CD14-positive monocyte (primary cell): Measurements from ENCODE around the gene FAM53B. TPM values are rescaled to one million over a fixed set of nuclear protein-coding genes. Genes with fewer than 3 reads are reported as not detected.

ENCODE experiments used
- DNase-seq, 3 donors: peaks; one replicate each; pipeline ENCODE4 v3.0.0-alpha.2; 2011 to 2022
- H2AFZ ChIP-seq: 2 replicates; pipeline ENCODE4 v1.6.0; 2012; ENCODE audit warnings: mild to moderate bottlenecking, low read depth, low read length, inconsistent platforms; ENCODE audit not compliant: insufficient read depth, poor library complexity, severe bottlenecking
- H3K27ac ChIP-seq, 2 donors: 1 replicate in 1 of 2; 2 replicates in 1 of 2; pipeline ENCODE4 v1.5.1; 2012 to 2013; ENCODE audit warnings: low read length in 2 of 2, control low read depth in 1 of 2, inconsistent platforms in 1 of 2, low read depth in 1 of 2, mild to moderate bottlenecking in 1 of 2
- H3K27me3 ChIP-seq, 2 donors: one replicate each; pipeline versions ENCODE4 v1.6.0 to v1.6.1; 2011 to 2013; ENCODE audit warnings: low read length in 2 of 2; ENCODE audit not compliant: control insufficient read depth in 2 of 2, insufficient read depth in 2 of 2
- H3K36me3 ChIP-seq, 2 donors: replicated peaks in 1 of 2; 1 replicate in 1 of 2; 2 replicates in 1 of 2; pipeline versions ENCODE4 v1.5.1 to v1.6.1; 2012 to 2013; ENCODE audit warnings: low read length in 2 of 2, control low read depth in 1 of 2, inconsistent platforms in 1 of 2, mild to moderate bottlenecking in 1 of 2; ENCODE audit not compliant: insufficient read depth in 2 of 2, control insufficient read depth in 1 of 2
- H3K4me1 ChIP-seq, 2 donors: 1 replicate in 1 of 2; 2 replicates in 1 of 2; pipeline versions ENCODE4 v1.5.1 to v1.6.1; 2012 to 2013; ENCODE audit warnings: low read length in 2 of 2, control low read depth in 1 of 2, inconsistent platforms in 1 of 2, mild to moderate bottlenecking in 1 of 2, moderate library complexity in 1 of 2; ENCODE audit not compliant: insufficient read depth in 2 of 2, control insufficient read depth in 1 of 2
- H3K4me2 ChIP-seq: replicated peaks from 2 replicates; pipeline ENCODE3; 2012; ENCODE audit warnings: low read length, moderate library complexity, mild to moderate bottlenecking; ENCODE audit not compliant: poor library complexity, severe bottlenecking; ENCODE audit errors: extremely low read depth
- H3K4me3 ChIP-seq, 3 experiments: fragments of 200-600 bp in 1 of 3; sonication (generic) in 1 of 3; replicated peaks in 1 of 3; 1 replicate in 2 of 3; 2 replicates in 1 of 3; pipeline ENCODE4 v1.5.1; 2011 to 2013; ENCODE audit warnings: low read length in 3 of 3, mild to moderate bottlenecking in 3 of 3, control low read depth in 2 of 3, low read depth in 2 of 3, inconsistent platforms in 1 of 3, moderate library complexity in 1 of 3
- H3K79me2 ChIP-seq: 2 replicates; pipeline ENCODE4 v1.6.0; 2012; ENCODE audit warnings: mild to moderate bottlenecking, control low read depth, inconsistent platforms, low read length, moderate library complexity; ENCODE audit not compliant: insufficient read depth
- H3K9ac ChIP-seq: 2 replicates; pipeline ENCODE4 v1.6.0; 2017; ENCODE audit warnings: low read length, mild to moderate bottlenecking; ENCODE audit not compliant: insufficient read depth, poor library complexity, severe bottlenecking
- H3K9me3 ChIP-seq, 2 donors: replicated peaks in 1 of 2; 1 replicate in 1 of 2; 2 replicates in 1 of 2; pipeline versions ENCODE4 v1.5.1 to v1.6.1; 2012 to 2013; ENCODE audit warnings: low read length in 2 of 2, control low read depth in 1 of 2; ENCODE audit not compliant: control insufficient read depth in 1 of 2, insufficient read depth in 1 of 2
- H4K20me1 ChIP-seq: 2 replicates; pipeline ENCODE4 v1.6.0; 2012; ENCODE audit warnings: mild to moderate bottlenecking, low read length, control low read depth, moderate library complexity; ENCODE audit not compliant: insufficient read depth
- H3K27ac Mint-ChIP-seq, 7 donors: one replicate each; pipeline ENCODE4 v1.8.0; 2020; ENCODE audit warnings: mild to moderate bottlenecking in 7 of 7, mixed read lengths in 7 of 7, moderate library complexity in 6 of 7, inconsistent platforms in 2 of 7
- H3K27me3 Mint-ChIP-seq, 3 donors: one replicate each; pipeline ENCODE4 v1.8.0; 2021 to 2022; ENCODE audit warnings: low read depth in 3 of 3, mild to moderate bottlenecking in 3 of 3, mixed read lengths in 3 of 3, moderate library complexity in 3 of 3, inconsistent platforms in 1 of 3
- H3K36me3 Mint-ChIP-seq, 2 donors: one replicate each; pipeline ENCODE4 v1.8.0; 2020; ENCODE audit warnings: mixed read lengths in 2 of 2, inconsistent platforms in 1 of 2, mild to moderate bottlenecking in 1 of 2
- H3K4me1 Mint-ChIP-seq: one replicate; pipeline ENCODE4 v1.8.0; 2020; ENCODE audit warnings: mild to moderate bottlenecking, mixed read lengths
- H3K4me3 Mint-ChIP-seq, 2 donors: one replicate each; pipeline ENCODE4 v1.8.0; 2020; ENCODE audit warnings: mild to moderate bottlenecking in 2 of 2, mixed read lengths in 2 of 2, moderate library complexity in 1 of 2
- H3K9me3 Mint-ChIP-seq, 7 donors: one replicate each; pipeline ENCODE4 v1.8.0; 2020 to 2022; ENCODE audit warnings: mixed read lengths in 7 of 7, mild to moderate bottlenecking in 6 of 7, moderate library complexity in 6 of 7, inconsistent platforms in 2 of 7
- WGBS: methylation state at CpG from one replicate; pipeline ENCODE4 v1.1.5; 2013; ENCODE audit warnings: missing lambda C conversion rate; ENCODE audit not compliant: insufficient coverage; 5-methylcytosine and 5-hydroxymethylcytosine counted together
- intact Hi-C, 2 donors: fragments of 100-400 bp; cut with micrococcal nuclease; formaldehyde crosslinking; loops; one replicate each; pipeline versions ENCODE4 v1.15.0 to v1.15.1; 2023
- polyA plus RNA-seq, 3 donors: library from polyadenylated mRNA; depleted of rRNA in 1 of 3; unstranded in 2 of 3; stranded (reverse) in 1 of 3; fragments of 300-500 nt in 2 of 3; fragments of >200 nt in 1 of 3; fragmentation: Illumina TruSeq in 2 of 3; gene quantifications; 1 replicate in 2 of 3; 2 replicates in 1 of 3; pipeline ENCODE4 v1.2.3, GENCODE V29; 2012 to 2021
- TF ChIP-seq, protein P1 (sequence below): fragments of 200-600 bp; IDR thresholded peaks from one replicate; pipeline ENCODE4 v1.8.0; 2022; ENCODE audit warnings: antibody characterized with exemption, mild to moderate bottlenecking

FAM53B gene
- polyA plus RNA-seq, 3 donors, result 5.8 to 23.3 (median 12.6) TPM

DNA sequence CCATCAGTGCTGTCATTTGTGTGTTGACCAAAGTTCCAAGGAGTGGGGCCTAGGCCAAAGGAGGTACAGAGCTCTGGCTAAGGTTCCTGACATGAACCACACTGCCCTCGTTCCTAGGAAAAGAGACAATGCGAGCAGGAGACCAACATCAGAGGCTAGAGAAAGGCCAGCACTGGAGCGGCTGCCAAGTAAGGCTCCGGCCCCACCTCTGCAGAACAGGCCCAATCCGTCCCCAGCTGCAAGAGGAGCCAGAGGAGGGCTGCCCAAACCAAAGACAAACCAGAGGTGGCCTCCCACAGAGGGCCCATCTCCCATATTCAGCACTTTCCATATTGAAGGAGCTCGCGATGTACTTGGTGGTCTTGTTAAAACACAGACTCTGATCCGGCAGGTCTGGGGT, 81.0 kb downstream of the FAM53B start:
- no peaks in the 10 kb centered on the region for H3K9me3 Mint-ChIP-seq
- H3K27me3 Mint-ChIP-seq, result peaks cover 0 to 2% (median 2%) of the 10 kb centered on the region in 3 donors
- peaks cover 33% of the 10 kb centered on the region for H3K4me1 Mint-ChIP-seq
- DNase-seq, result no peak
- WGBS, result 99% methylated on average over 6 of the region's 8 CpGs
- peak overlapping the region in 1 of 7 donors; percentile 69 for H3K27ac Mint-ChIP-seq
- TF ChIP-seq, protein P1, sequence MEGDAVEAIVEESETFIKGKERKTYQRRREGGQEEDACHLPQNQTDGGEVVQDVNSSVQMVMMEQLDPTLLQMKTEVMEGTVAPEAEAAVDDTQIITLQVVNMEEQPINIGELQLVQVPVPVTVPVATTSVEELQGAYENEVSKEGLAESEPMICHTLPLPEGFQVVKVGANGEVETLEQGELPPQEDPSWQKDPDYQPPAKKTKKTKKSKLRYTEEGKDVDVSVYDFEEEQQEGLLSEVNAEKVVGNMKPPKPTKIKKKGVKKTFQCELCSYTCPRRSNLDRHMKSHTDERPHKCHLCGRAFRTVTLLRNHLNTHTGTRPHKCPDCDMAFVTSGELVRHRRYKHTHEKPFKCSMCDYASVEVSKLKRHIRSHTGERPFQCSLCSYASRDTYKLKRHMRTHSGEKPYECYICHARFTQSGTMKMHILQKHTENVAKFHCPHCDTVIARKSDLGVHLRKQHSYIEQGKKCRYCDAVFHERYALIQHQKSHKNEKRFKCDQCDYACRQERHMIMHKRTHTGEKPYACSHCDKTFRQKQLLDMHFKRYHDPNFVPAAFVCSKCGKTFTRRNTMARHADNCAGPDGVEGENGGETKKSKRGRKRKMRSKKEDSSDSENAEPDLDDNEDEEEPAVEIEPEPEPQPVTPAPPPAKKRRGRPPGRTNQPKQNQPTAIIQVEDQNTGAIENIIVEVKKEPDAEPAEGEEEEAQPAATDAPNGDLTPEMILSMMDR, result no peak
- H3K36me3 Mint-ChIP-seq, result peaks cover 55 to 82% of the 10 kb centered on the region in 2 donors
- H3K9ac ChIP-seq, result no peak overlapping the region
- H3K4me1 ChIP-seq, result peaks cover 6 to 9% of the 10 kb centered on the region in 2 donors
- H3K36me3 ChIP-seq, result peaks cover 30 to 65% of the 10 kb centered on the region in 2 donors
- H3K4me2 ChIP-seq, result no peak overlapping the region
- peaks cover 98% of the 10 kb centered on the region for H4K20me1 ChIP-seq
- peaks cover 98% of the 10 kb centered on the region for H3K79me2 ChIP-seq
- H3K9me3 ChIP-seq, result no peaks in the 10 kb centered on the region
- H2AFZ ChIP-seq, result no peak overlapping the region
- intact Hi-C loops, result no loop called here
- no peak overlapping the region for H3K4me3 Mint-ChIP-seq
- no peaks in the 10 kb centered on the region for H3K27me3 ChIP-seq
- H3K4me3 ChIP-seq, result no peak overlapping the region
- H3K27ac ChIP-seq, result no peak overlapping the region

DNA sequence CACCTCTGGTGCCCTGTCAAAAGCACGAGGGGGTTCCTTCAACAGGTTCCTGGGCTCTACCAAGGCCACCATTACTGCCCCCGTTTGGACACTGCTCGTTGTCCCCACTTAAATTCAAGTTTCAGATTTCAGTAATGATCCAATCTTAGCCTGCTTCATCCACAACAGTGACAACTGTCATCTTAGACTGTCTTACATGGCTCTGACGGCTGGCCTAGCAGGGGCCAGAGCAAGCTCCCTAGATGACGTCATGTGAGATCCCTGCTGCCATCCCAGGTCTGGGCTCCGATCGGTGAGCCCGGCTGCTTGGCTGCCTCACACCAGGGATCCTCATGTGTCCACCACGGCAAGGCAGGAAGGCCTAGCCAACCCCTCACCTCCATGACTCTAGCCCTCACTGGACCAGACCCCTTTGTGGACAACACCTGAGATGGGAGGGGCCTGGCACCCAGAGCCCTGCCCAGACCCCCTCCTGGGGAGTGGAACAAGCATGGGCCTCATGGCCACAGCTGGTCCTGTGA, 82.5 kb downstream of the FAM53B start:
- Mint-ChIP-seq H3K4me1 (peaks cover 35% of the 10 kb centered on the region), H3K4me3 (no peak overlapping the region), H3K36me3 (peaks cover 49 to 71% of the 10 kb centered on the region in 2 donors), H3K9me3 (no peaks in the 10 kb centered on the region), H3K27me3 (peaks cover 0 to 2% (median 2%) of the 10 kb centered on the region in 3 donors), H3K27ac (peak overlapping the region in 4 of 7 donors; percentile 4 to 79 (median 22))
- Histone ChIP-seq H3K9ac (no peak overlapping the region), H3K27ac (peak overlapping the region in 1 of 2 donors; percentile 28), H3K36me3 (peaks cover 32 to 52% of the 10 kb centered on the region in 2 donors), H2AFZ (no peak overlapping the region), H3K79me2 (peaks cover 90% of the 10 kb centered on the region), H3K4me3 (no peak overlapping the region), H3K9me3 (no peaks in the 10 kb centered on the region), H3K27me3 (no peaks in the 10 kb centered on the region), H3K4me2 (no peak overlapping the region), H4K20me1 (peaks cover 94% of the 10 kb centered on the region), H3K4me1 (peaks cover 12 to 17% of the 10 kb centered on the region in 2 donors)
- no peak for DNase-seq
- 94% methylated on average over 7 of the region's 9 CpGs for WGBS
- intact Hi-C loops, result no loop called here
- TF ChIP-seq, protein P1, result no peak
